NCI-H1930 (cell line): Measurements from ENCODE around the gene PTPRN2.
"Not testable (repeated sequence)": the region's sequence is repeated elsewhere in the genome, so short reads cannot be mapped to it uniquely, and the experiment has no call there.

Experiments used
- DNase-seq, 2 experiments: peaks; one replicate each; lab custom pipeline; 2025; lab: John Stamatoyannopoulos, UW

Gene PTPRN2

DNA sequence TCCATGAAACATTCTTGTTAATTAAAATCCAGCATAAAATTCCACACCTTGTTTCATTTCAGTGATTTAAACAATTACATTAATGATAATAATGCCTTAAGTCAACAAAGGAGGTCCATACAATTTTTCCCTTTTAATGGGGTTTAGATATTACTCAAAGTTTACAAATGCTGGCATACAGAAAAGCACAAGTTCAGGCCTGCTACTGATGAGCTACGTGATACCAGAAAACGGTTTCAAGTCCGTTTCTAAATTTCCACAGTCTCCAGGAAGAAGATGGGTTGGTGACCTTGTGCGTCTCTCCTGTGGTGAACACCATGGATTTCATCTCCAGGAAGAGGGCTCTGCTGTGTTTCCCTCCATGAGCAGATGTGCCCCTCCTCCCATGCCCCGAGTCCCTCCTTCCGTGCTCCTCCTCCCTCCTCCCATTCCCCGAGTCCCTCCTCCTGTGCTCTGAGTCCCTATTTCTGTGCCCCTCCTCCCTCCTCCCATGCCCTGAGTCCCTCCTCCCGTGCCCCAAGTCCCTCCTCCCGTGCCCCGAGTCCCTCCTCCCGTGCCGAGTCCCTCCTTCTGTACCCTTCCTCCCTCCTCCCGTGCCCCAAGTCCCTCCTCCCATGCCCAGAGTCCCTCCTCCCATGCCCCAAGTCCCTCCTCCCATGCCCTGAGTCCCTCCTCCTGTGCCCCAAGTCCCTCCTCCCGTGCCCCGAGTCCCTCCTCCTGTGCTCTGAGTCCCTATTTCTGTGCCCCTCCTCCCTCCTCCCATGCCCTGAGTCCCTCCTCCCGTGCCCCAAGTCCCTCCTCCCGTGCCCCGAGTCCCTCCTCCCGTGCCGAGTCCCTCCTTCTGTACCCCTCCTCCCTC is 201.9 kb downstream of the PTPRN2 start:
- DNase-seq, result not testable (repeated sequence)

DNA sequence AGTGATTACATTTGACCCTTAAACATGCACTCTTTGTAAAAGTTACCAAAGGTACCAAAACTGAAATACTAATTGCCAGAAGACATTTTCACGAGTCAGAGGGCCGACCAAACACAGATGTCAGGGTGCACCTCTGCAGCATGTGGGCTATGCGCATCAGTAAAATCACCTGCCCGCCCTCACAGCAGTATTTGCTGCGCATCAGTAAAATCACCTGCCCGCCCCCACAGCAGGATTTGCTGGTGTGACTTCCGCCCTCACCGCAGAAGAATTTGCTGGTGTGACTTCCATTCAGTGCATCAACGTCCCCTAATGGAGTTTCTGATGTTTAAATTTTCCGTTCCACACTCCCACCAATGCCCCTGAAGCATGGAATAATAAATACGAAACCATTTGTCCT is 202.9 kb downstream of the PTPRN2 start:
- DNase-seq, result no peak

DNA sequence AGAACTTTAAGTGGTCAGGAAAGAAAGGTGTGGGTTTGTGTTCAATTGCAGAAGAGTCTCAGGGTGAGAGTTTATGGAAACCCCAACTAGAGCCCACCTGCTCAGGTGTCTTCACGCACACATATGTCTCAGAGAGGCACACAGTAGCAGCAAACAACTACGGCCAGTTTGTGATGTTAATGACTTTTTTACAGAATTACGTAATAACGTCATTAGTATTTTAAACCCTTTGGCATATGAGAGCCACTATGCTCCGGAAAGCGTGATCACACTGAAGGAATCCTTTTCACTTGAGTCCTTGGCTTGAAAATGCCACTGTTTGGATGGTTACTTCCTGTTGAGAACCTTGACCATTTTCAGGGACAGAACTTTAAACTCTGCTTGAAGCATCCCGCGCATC is 204.0 kb downstream of the PTPRN2 start:
- DNase-seq, result no peak

DNA sequence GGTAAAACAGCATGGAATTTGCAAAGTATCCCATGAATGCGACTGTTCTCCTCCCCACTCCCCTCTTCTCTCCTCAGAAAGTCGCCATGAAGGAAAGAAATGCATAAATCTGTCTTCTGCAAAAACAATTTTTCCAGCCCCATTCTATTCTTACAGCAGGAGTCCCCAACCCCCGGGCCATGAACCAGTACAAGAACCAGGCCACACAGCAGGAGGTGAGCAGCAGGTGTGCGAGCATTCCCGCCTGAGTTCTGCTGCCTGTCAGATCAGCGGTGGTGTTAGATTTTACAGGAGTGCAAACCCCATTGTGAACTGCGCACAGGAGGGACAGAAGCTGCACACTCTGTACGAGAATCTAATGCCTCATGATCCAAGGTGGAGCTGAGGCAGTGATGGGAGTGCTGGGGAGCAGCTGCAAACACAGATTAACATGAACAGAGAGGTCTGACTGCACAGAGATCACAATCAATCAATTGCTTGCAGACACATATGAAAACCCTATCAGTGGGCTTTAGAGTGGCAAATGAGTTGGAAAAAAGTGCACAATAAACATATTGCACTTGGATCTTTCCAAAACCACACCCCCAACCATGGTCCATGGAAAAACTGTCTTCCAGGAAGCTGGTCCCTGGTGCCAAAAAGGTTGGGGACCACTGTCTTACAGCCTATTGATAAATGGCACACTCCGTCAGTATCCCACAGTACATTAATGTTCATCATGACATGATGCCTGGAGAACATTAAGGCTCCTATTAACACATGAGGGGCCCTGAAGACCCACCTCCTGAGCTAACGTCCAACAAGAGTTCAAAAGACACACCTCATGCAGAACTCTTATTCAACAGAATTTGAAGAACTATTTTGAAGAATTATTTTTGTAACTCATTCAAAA is 205.0 kb downstream of the PTPRN2 start:
- DNase-seq, result no peak

DNA sequence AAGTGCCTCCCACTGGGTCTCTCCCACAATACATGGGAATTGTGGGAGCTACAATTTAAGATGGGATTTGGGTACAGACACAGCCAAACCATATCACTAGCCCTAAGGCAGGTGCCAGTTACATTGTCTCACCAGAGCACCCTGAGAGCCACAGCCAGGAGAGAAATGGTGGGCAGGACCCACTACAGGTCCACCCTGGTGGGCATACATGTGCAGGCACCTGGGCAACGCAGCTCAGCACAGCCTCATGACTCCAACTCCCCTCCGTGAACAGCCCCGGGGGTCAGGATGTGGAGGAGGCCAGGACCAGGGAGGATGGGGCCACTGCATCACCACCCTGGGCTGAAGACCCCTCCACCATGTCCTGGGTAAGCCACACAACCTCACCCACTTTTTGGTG is 205.7 kb downstream of the PTPRN2 start:
- no peak for DNase-seq

DNA sequence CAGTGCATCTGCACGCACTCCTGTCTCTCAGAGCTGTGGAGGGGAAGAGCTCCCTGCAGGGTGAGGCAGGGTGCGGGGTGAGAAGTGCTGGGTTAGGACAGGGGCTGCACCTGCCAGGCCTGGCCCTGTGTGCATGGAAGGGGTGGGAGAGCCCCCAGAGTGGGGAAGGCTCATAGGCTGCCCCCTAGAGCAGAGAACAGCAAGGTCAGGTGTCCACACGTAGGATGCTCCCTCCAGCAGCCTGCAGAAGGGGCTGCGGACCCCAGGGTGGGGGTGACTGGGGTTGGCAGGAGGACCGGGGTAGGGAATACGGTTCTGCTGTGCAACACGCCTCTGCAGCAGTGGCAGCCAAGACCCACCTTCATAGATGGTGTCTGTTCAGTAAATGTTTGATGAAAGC is 208.6 kb downstream of the PTPRN2 start:
- no peak for DNase-seq

DNA sequence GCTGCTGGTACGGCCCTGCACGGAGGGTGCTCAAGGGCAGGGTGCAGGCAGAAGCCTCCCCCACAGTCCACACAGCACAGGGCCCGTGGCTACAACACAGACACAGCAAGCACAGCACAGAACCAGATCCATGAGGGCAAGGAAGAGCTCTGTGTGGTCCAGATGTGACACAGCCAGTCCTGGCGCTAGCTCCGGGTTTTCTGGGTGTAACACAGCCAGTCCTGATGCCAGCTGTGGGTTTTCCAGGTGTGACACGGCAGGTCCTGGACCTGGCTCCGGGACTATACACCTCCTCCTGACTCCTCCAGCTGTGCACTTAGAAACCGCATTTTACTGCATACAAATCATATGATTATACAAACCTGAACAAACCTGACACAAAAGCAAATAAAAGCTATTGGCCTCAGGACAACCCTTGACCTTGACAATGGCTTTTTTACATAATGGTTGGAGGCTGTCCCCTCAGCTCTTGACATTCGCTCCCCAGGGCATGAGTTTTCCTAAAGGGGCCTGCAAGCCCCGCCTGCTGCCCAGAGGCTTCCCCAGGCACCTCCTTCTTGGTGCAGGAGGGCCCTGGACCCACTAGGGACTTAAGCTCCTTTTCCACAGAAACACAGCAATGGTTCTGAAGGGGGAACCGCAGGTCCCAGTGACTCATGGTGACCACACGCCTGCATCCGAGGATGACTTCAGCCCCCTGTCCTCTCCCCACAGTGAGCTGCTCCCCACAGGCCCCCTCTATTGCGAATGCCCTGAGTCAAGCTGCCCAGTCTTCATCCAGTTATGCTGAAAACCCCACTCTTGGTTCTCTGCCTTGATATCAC is 209.6 kb downstream of the PTPRN2 start:
- no peak for DNase-seq

DNA sequence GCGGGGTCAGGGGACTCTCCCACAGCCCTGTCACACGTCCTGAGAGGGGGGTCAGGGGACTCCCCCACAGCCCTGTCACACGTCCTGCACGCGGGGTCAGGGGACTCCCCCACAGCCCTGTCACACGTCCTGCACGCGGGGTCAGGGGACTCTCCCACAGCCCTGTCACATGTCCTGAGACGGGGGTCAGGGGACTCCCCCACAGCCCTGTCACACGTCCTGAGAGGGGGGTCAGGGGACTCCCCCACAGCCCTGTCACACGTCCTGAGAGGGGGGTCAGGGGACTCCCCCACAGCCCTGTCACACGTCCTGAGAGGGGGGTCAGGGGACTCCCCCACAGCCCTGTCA is 210.8 kb downstream of the PTPRN2 start:
- DNase-seq, result not testable (repeated sequence)

DNA sequence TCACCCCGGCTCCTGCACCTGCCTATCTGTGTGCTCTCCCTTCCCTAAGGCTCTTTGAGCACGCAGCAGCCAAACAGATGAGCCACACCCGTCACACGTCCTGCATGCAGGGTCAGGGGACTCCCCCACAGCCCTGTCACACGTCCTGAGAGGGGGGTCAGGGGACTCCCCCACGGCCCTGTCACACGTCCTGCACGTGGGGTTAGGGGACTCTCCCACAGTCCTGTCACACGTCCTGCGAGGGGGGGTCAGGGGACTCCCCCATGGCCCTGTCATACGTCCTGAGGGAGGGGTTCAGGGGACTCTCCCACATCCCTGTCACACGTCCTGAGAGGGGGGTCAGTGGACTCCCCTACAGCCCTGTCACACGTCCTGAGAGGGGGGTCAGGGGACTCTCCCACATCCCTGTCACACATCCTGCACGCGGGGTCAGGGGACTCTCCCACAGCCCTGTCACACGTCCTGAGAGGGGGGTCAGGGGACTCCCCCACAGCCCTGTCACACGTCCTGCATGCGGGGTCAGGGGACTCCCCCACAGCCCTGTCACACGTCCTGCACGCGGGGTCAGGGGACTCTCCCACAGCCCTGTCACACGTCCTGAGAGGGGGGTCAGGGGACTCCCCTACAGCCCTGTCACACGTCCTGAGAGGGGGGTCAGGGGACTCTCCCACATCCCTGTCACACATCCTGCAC is 211.3 kb downstream of the PTPRN2 start:
- DNase-seq, result not testable (repeated sequence)

DNA sequence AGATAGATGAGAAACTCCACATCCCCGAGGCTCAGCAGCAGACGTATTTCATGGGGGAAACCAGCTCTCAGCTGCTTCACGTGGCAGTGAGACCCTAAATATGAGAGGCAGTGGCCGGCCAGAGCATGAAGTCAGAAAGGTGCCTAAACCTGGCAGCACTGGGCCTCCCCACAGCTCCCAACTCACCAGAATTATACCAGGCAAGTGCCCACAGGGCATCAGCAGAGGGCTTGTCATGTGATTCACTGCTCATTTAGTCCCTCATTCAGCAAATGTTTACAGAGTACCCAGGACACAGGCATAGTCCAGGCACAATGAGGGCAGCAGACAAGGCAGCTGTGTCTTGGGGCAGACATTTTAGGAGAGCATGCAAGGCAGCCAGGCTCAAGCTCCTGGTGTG is 212.6 kb downstream of the PTPRN2 start:
- no peak for DNase-seq

DNA sequence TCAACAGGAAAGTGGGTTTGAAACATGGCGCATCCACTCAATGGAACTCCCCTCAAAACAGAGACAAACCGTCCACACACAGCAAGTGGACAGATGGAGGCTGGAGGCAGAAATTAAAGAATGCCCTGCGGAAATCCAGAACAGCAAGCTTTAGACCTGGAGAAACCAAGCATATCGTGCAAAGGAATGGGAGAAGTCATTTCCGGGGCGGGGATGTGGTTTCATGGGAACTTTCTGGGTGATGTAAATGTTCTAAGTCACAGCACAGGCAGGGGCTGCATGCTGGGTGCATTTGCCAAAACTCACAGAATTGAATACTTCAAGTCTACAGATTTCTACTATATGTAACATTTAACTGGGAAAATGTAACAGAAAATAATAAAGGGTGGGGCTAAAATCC is 213.0 kb downstream of the PTPRN2 start:
- no peak for DNase-seq

DNA sequence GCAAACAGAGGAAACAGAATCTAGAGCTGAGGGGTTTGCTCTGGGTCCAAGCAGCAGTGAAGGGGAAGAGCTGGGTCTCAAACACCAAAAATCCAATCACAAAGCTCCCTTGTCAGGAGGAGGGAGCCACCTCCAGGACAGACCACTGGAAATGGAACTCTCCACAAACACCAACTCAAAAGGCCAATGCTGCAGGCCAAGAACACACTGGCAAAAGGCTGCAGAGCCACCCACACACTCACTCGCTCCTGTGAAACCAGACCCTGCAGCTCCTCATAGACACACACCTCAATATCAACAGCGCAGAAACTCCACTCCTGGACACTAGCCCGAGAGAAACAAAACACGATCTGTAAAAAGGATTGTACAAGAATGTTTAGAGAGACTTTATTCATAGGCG is 213.5 kb downstream of the PTPRN2 start:
- no peak for DNase-seq

DNA sequence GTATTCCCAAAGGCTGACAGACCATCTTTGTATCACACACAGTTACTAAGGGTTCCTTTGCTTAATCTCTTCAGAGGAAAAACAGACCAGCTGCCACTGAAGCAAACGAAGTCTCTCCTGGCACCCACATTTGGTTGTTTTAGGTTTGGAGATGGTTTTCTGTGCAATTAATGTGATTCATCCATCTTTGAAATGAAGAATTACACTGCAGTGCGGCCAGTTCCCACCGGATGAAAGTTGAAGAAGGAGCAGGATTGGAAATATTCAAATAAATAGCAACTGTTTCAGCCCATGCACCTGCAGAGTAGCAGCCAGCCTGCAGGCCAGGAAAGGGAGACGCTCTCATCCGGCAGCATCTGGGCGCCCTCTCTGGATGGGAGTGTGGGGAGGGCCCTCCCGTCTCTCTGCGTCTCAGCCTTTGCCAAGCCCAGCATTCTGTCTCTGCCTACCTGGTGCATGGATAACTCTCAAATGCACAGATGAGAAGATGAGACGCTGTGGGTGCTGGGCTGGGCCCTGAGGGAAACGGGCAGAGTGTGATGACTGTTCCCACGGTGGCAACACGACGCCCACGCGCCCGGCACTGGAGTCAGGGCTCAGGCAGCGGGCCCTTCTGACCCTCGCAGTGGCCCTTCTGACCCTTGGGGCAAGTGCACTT is 214.0 kb downstream of the PTPRN2 start:
- DNase-seq, result no peak

DNA sequence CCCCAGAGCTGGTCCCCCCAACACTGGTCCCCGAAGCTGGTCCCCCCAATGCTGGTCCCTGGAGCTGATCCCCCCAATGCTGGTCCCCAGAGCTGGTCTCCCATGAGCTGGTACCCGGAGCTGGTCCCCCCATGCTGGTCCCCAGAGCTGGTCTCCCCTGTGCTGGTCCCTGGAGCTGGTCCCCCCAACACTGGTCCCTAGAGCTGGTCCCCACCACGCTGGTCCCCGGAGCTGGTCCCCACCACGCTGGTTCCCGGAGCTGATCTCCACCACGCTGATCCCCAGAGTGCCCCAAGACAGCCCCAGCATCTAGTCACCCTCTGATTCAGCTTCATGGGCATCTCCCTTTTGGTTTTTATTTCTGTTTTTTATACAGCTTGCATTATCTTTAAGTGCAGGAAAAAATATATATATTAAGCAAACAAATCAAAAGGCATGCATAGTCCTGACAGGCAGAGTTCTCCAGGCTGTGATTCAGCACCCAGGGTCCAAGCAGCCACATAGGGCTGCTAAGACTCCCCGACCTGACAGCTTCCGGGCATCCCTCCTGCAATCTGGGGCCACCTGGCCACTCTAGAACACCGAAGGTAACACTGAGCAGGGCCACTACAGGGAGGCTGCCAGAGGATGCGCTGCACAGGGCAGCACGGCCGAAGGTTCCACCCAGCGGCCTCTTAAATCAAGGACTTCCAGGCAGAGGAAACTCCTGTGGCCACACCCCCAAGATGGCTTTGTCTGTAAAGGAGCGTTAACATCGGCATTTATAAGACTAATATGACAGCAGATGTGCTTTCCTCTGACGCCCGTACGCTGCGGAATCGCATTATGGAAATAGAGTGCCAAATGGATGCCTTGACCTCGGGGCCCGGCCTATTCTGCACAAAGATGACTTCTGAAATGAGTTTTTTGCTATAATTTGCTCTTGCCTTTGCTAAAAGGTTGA is 215.0 kb downstream of the PTPRN2 start:
- DNase-seq, result no peak

DNA sequence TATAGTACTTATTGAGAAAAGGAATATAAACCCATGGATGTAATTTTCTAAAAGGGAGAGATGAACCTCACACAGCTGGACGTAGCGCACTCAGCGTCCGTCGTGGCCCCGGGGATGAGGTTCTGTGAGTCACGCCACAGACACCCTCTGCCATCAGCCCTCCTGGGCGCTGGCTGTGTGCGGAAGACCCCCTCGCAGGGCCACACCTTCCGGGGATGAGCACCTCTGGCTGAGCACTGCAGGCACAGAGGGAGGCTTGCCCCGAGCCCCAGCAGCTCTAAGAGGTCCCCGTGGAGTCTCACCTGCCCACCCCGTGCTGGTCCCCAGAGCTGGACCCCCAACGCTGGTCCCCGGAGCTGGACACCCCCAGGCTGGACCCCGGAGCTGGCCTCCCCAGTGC is 215.8 kb downstream of the PTPRN2 start:
- DNase-seq, result no peak

DNA sequence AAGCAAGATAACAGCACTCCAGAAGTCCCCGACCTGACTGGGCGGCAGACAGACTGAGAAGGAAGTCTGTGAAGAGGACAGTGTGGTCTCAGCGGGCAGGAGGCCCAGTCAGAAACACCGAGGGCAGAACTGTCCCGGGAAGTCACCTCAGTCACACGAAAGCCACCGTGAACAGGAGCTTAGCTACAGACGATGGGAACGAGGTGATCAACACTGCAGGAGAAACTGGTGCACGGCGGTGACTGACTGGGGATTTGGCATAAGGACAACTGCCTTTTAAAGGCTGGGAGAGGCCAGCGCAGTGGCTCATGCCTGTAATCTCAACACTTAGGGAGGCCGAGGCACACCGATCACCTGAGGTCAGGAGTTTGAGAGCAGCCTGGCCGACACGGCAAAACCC is 217.8 kb downstream of the PTPRN2 start:
- DNase-seq, result no peak

DNA sequence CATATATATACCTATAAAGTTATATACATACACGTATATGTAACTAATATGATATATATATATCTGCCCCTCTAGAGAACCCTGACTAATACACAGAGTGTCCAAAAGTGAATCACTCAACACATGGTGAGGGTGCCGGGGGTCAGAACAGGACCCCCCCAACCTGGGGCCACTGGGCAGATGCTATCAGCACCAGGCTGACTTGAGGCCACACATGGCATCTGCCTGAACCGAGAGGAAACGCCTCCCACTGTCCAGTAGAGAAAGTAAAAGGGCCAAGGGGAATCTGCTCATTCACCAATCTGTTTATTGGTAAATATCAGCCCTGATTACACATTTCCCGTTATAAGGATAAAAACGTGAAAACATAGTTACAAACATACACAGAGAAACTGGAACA is 218.3 kb downstream of the PTPRN2 start:
- DNase-seq, result no peak

DNA sequence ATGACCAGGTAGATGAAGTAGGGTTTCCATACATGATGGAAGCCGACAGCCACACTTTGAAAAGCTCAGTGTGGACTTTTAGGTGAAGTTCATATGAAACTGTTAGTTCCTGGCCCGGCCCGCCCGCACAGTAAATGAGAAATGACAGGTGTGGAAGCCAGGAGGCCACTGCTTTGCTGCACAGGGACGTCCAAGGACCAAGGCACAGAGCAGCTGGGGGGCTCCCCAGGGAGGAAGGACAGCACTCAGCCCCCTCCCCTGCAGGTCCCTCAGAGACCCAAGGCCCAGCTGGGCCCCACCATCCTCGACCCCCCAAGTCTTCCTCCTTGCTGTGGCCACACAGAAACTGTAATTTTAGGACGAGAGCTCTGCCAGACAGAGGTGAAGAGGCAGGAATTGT is 219.2 kb downstream of the PTPRN2 start:
- DNase-seq, result no peak

DNA sequence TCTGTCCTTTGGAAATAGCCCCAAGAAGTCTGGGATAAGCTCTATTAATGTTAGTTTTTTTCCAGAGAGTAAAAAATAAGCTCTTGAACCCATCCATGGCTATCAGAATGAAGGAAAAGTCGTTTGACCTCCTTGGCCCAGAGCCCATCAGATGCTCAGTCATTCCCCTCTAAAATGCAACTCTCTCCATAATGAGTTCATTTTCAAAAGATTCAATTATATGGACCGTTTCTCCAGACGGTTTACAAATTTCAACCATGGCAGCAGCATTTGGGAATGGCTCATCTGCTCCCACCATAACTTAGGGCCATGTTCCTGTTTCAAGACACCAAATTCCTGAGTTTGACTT is 220.0 kb downstream of the PTPRN2 start:
- DNase-seq, result no peak

DNA sequence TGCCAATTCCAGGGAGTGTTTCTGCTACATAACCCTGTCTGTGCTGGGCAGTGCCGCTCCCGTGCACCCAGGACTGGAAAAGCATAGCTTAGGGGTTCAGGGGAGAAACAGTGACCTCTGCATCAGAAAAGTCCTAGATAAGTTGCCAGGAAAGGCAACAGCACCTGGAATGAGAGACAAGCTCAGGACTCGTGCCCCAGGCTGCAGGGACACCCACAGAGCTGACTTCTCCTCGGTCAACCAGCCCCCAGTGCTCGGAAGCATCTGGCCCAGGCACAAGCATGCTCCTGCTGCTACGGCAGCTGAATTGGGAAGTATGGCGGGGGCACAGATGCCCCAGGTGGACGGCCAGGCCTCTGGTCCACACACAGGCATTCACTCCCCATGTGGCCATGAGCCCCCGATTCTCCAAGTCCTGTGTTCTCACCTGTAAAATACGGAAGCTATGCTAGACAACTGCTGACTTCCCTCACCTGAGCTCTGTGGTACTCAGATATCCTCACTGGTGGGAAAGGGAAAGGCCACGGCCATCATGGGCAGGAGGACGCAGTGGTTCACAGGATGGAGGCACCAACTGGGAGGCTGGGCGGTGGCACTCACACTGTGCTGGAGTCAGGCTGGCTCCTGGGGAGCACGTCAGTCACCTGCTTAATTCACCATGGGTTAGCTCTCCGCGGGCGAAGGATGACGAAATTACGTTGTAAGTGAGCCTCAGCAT is 220.5 kb downstream of the PTPRN2 start:
- DNase-seq, result no peak
